Measurements from ENCODE around the gene RNU2-1. TPM values are rescaled to one million over a fixed set of nuclear protein-coding genes. Genes with fewer than 3 reads are reported as not detected.

Gene RNU2-1
- total RNA-seq, 1 experiment from 2014 or later: 6,186 TPM

DNA sequence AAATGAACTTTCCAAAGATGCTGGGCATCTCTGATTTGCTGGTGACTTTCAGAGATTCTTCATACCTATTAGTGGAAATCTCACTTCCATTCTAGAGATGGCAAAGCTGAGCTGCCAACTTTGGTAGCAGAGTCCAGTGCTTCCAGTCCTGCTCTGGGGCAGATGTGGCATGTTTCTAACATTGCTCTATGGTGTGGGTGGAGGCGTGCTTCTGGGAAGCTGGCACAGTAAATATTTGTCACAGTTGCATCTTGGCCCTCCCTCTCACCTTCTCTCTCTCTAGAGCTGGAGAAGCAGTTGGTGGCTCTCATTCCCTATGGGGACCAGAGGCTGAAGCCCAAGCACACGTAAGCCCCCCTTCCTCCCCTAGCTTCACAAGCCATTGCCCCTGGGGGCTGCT is 20.2 kb downstream of the RNU2-1 start:
- Histone ChIP-seq H3K23ac (ENCODE audit: insufficient read length, low read depth, low read length) (no peak overlapping the region), H4K91ac (ENCODE audit: insufficient read length, low read depth, low read length) (no peak overlapping the region), H3K4ac (ENCODE audit: low read depth, low read length) (no peak overlapping the region), H3K14ac (ENCODE audit: insufficient read depth, low read length) (no peak overlapping the region), H2BK5ac (ENCODE audit: insufficient read length, low read length) (no peak overlapping the region), H3K4me2 (ENCODE audit: insufficient read depth, insufficient read length, low read length) (no peak overlapping the region), H3K4me1 (ENCODE audit: insufficient read depth, low read length) (peaks cover 3% of the 10 kb centered on the region; the same call in 1 of the 2 replicates), H4K5ac (ENCODE audit: insufficient read length, low read depth, low read length) (no peak overlapping the region), H2BK120ac (ENCODE audit: low read depth, low read length, poor library complexity, severe bottlenecking) (no peak overlapping the region), H3K56ac (ENCODE audit: insufficient read length, low read depth, low read length) (no peak overlapping the region), H3K79me2 (ENCODE audit: insufficient read depth, low read length) (no peaks in the 10 kb centered on the region), H3K79me1 (ENCODE audit: insufficient read depth, low read depth, low read length, poor library complexity, severe bottlenecking) (no peaks in the 10 kb centered on the region), H3K27ac (ENCODE audit: insufficient read length, low read depth, low read length) (no peak overlapping the region), H2BK20ac (ENCODE audit: low read depth, low read length, poor library complexity, severe bottlenecking) (no peak overlapping the region), H3K18ac (ENCODE audit: insufficient read length, low read depth, low read length) (no peak overlapping the region), H3K27me3 (ENCODE audit: insufficient read depth, low read length) (no peaks in the 10 kb centered on the region), H2BK15ac (ENCODE audit: low read depth, low read length) (no peak overlapping the region), H3K9me3 (ENCODE audit: control insufficient read depth, low read depth, low read length) (no peaks in the 10 kb centered on the region), H3K23me2 (ENCODE audit: insufficient read length, low read depth, low read length, poor library complexity, severe bottlenecking) (peaks cover 7% of the 10 kb centered on the region), H2AK5ac (ENCODE audit: insufficient read length, low read length) (no peak overlapping the region), H4K8ac (replicated peaks; ENCODE audit: insufficient read length, low read depth, low read length) (no peak overlapping the region), H2AFZ (ENCODE audit: low read length) (no peak overlapping the region), H2BK12ac (ENCODE audit: insufficient read length, low read depth, low read length) (no peak overlapping the region), H3T11ph (ENCODE audit: low read length) (no peak overlapping the region), H4K20me1 (ENCODE audit: control insufficient read depth, insufficient read depth, insufficient read length) (no peaks in the 10 kb centered on the region), H3K9ac (ENCODE audit: extremely low read depth, insufficient read length, low read length) (no peak overlapping the region)
- TF ChIP-seq, protein P1, sequence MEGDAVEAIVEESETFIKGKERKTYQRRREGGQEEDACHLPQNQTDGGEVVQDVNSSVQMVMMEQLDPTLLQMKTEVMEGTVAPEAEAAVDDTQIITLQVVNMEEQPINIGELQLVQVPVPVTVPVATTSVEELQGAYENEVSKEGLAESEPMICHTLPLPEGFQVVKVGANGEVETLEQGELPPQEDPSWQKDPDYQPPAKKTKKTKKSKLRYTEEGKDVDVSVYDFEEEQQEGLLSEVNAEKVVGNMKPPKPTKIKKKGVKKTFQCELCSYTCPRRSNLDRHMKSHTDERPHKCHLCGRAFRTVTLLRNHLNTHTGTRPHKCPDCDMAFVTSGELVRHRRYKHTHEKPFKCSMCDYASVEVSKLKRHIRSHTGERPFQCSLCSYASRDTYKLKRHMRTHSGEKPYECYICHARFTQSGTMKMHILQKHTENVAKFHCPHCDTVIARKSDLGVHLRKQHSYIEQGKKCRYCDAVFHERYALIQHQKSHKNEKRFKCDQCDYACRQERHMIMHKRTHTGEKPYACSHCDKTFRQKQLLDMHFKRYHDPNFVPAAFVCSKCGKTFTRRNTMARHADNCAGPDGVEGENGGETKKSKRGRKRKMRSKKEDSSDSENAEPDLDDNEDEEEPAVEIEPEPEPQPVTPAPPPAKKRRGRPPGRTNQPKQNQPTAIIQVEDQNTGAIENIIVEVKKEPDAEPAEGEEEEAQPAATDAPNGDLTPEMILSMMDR (conservative IDR thresholded peaks at IDR 0.05): no peak
- H3K27me3 Mint-ChIP-seq (ENCODE audit: low read depth): no peaks in the 10 kb centered on the region; the same call in 1 of the 2 replicates
- H3K27ac Mint-ChIP-seq: no peak overlapping the region
- WGBS (ENCODE audit: extremely low coverage, insufficient read length, low lambda C conversion rate): no CpG with 5 or more reads among the region's 2 CpGs
- no peak overlapping the region for H3K4me3 Mint-ChIP-seq
- H3K9me3 Mint-ChIP-seq: no peaks in the 10 kb centered on the region
- DNase-seq: no peak
- H3K4me1 Mint-ChIP-seq: peaks cover 17 to 22% of the 10 kb centered on the region in 2 experiments
- H3K36me3 Mint-ChIP-seq (ENCODE audit: insufficient read depth in 1 of 3, low read depth in 3 of 3): peaks cover 1 to 16% (median 13%) of the 10 kb centered on the region in 3 experiments; a peak in 6 of 7 replicates

Measured in H9 (cell line).